ENCODE data around the gene HADHB.
"Not testable (repeated sequence)": the region's sequence is repeated elsewhere in the genome, so short reads cannot be mapped to it uniquely, and the experiment has no call there.

The HADHB gene

GRCh38 chr2:26324479-26324878, 79.7 kb downstream of the HADHB start:
- not testable (repeated sequence) for H3K4me3 ChIP-seq (replicated peaks; ENCODE audit: insufficient read depth, low read length); DNase-seq (ENCODE audit: low read depth in 1 of 2, low spot score in 1 of 2); H3K27me3 ChIP-seq (ENCODE audit: insufficient read depth, poor library complexity, severe bottlenecking)
- H3K27ac ChIP-seq (replicated peaks): peak overlapping the region; percentile 79

DNA sequence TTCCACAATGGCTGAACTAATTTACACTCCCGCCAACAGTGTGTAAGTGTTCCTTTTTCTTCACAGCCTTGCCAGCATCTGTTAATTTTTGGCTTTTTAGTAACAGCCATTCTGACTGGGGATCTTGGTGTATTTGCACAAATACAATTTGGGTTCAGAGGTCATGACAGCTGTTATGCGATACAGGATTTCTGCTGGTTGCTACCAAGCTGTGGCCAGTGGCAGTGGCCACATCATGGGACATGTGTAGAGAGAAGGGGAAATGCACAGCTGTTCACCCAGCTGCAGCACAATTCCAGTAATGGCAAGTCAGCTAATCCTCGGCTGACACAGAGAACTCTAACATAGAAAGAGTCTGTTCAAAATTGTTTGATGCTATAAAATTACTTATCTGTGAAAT, 80.2 kb downstream of the HADHB start:
- no peaks in the 10 kb centered on the region for H3K27me3 ChIP-seq (ENCODE audit: insufficient read depth, poor library complexity, severe bottlenecking)
- peak; percentile 44; the same call in 1 of the 2 replicates for TF ChIP-seq SPI1 (IDR thresholded peaks at IDR 0.05; ENCODE audit: borderline replicate concordance, low read depth)
- TF ChIP-seq POLR2AphosphoS5 (IDR thresholded peaks at IDR 0.05; ENCODE audit: low read depth): peak; percentile 72
- TF ChIP-seq CTCF (IDR thresholded peaks at IDR 0.05; ENCODE audit: insufficient read depth, low read length): no peak
- peak overlapping the region; percentile 79 for H3K27ac ChIP-seq (replicated peaks)
- H3K4me3 ChIP-seq (replicated peaks; ENCODE audit: insufficient read depth, low read length): no peak overlapping the region
- DNase-seq (ENCODE audit: low read depth in 1 of 2, low spot score in 1 of 2): peak in 1 of 2 experiments; percentile 66

DNA sequence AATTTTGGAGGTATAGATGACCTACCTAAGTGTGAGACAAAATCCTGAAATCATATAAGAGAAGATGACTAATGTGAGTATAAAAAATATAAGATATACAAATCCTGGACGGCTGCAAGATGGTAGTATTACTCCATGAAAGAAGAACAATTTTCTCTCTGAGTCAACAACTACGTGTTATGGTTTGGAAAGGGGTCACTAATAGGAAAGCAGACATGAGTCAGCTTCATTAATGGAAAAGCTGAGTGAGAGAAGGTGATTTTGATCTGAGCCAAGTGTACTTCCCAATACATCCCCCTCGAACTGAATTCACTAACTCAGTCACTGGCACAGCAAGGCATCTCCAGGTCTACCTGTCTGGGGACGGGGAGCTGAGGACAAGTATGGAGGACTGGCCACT, 81.1 kb downstream of the HADHB start:
- TF ChIP-seq, protein P1, sequence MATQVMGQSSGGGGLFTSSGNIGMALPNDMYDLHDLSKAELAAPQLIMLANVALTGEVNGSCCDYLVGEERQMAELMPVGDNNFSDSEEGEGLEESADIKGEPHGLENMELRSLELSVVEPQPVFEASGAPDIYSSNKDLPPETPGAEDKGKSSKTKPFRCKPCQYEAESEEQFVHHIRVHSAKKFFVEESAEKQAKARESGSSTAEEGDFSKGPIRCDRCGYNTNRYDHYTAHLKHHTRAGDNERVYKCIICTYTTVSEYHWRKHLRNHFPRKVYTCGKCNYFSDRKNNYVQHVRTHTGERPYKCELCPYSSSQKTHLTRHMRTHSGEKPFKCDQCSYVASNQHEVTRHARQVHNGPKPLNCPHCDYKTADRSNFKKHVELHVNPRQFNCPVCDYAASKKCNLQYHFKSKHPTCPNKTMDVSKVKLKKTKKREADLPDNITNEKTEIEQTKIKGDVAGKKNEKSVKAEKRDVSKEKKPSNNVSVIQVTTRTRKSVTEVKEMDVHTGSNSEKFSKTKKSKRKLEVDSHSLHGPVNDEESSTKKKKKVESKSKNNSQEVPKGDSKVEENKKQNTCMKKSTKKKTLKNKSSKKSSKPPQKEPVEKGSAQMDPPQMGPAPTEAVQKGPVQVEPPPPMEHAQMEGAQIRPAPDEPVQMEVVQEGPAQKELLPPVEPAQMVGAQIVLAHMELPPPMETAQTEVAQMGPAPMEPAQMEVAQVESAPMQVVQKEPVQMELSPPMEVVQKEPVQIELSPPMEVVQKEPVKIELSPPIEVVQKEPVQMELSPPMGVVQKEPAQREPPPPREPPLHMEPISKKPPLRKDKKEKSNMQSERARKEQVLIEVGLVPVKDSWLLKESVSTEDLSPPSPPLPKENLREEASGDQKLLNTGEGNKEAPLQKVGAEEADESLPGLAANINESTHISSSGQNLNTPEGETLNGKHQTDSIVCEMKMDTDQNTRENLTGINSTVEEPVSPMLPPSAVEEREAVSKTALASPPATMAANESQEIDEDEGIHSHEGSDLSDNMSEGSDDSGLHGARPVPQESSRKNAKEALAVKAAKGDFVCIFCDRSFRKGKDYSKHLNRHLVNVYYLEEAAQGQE (IDR thresholded peaks at IDR 0.05; ENCODE audit: insufficient replicate concordance, low read depth): no peak
- TF ChIP-seq SPI1 (IDR thresholded peaks at IDR 0.05; ENCODE audit: borderline replicate concordance, low read depth) (no peak), CTCF (IDR thresholded peaks at IDR 0.05; ENCODE audit: insufficient read depth, low read length) (no peak), POLR2AphosphoS5 (IDR thresholded peaks at IDR 0.05; ENCODE audit: low read depth) (no peak), GABPA (IDR thresholded peaks at IDR 0.05; ENCODE audit: low read depth) (no peak)
- DNase-seq (ENCODE audit: low read depth in 1 of 2, low spot score in 1 of 2): no peak
- Histone ChIP-seq H3K27ac (replicated peaks) (peak overlapping the region; percentile 79), H3K27me3 (ENCODE audit: insufficient read depth, poor library complexity, severe bottlenecking) (no peaks in the 10 kb centered on the region), H3K4me3 (replicated peaks; ENCODE audit: insufficient read depth, low read length) (no peak overlapping the region)

GRCh38 chr2:26326514-26326913, 81.8 kb downstream of the HADHB start:
- Histone ChIP-seq H3K4me3 (replicated peaks; ENCODE audit: insufficient read depth, low read length) (no peak overlapping the region), H3K27me3 (ENCODE audit: insufficient read depth, poor library complexity, severe bottlenecking) (no peaks in the 10 kb centered on the region), H3K27ac (replicated peaks) (peak overlapping the region; percentile 79)
- TF ChIP-seq POLR2AphosphoS5 (IDR thresholded peaks at IDR 0.05; ENCODE audit: low read depth): no peak
- no peak for TF ChIP-seq GABPA (IDR thresholded peaks at IDR 0.05; ENCODE audit: low read depth)
- TF ChIP-seq, protein P1 (IDR thresholded peaks at IDR 0.05; ENCODE audit: insufficient replicate concordance, low read depth): no peak
- TF ChIP-seq SPI1 (IDR thresholded peaks at IDR 0.05; ENCODE audit: borderline replicate concordance, low read depth): no peak
- no peak for TF ChIP-seq CTCF (IDR thresholded peaks at IDR 0.05; ENCODE audit: insufficient read depth, low read length)
- DNase-seq (ENCODE audit: low read depth in 1 of 2, low spot score in 1 of 2): no peak
